HUES48 (cell line): ENCODE measurements around the gene TM7SF2.

Source experiments
- H3K27ac ChIP-seq: one replicate; pipeline ENCODE4 v1.7.0; 2013; ENCODE audit warnings: low read depth, low read length, inconsistent platforms
- H3K27me3 ChIP-seq: 2 replicates; pipeline ENCODE4 v1.6.1; 2013; ENCODE audit warnings: mild to moderate bottlenecking, low read length; ENCODE audit not compliant: control insufficient read depth, insufficient read depth
- H3K36me3 ChIP-seq: 2 replicates; pipeline ENCODE4 v1.6.1; 2013; ENCODE audit warnings: low read length; ENCODE audit not compliant: control insufficient read depth, insufficient read depth
- H3K4me1 ChIP-seq: 2 replicates; pipeline ENCODE4 v1.6.1; 2013; ENCODE audit warnings: mild to moderate bottlenecking, low read length; ENCODE audit not compliant: control insufficient read depth, insufficient read depth
- H3K4me3 ChIP-seq: 2 replicates; pipeline ENCODE4 v1.5.1; 2013; ENCODE audit warnings: mild to moderate bottlenecking, low read depth, low read length
- H3K9ac ChIP-seq: 2 replicates; pipeline ENCODE4 v1.6.1; 2013; ENCODE audit warnings: mild to moderate bottlenecking, low read depth, low read length, moderate library complexity
- H3K9me3 ChIP-seq: 2 replicates; pipeline ENCODE4 v1.6.1; 2013; ENCODE audit warnings: low read length; ENCODE audit not compliant: control insufficient read depth, insufficient read depth

TM7SF2 gene

GRCh38 chr11:65090628-65091027, 21.0 kb upstream of the TM7SF2 start:
- Histone ChIP-seq H3K36me3 (peaks cover 19% of the 10 kb centered on the region), H3K4me1 (peaks cover 1% of the 10 kb centered on the region; the same call in 1 of the 2 replicates), H3K9ac (no peak overlapping the region), H3K9me3 (no peaks in the 10 kb centered on the region), H3K4me3 (no peak overlapping the region), H3K27me3 (no peaks in the 10 kb centered on the region), H3K27ac (no peak overlapping the region)

- Histone ChIP-seq H3K27ac (no peak overlapping the region), H3K4me1 (peaks cover 3% of the 10 kb centered on the region; the same call in 1 of the 2 replicates), H3K9me3 (no peaks in the 10 kb centered on the region), H3K36me3 (peaks cover 13% of the 10 kb centered on the region), H3K4me3 (peak overlapping the region; percentile 86; the same call in 1 of the 2 replicates), H3K9ac (0 out of 2 replicates have a peak overlapping the region, but pooled peaks have one; percentile 14), H3K27me3 (no peaks in the 10 kb centered on the region)
These were observed 16.2 kb upstream of the TM7SF2 start for GRCh38 chr11:65095427-65095826.

GRCh38 chr11:65095974-65096806, 15.5 kb upstream of the TM7SF2 start, which contains the start of gene VPS51:
VPS51 (plus strand) TSS chr11:65096214; CDS start chr11:65096251, 37 bp downstream.
- Histone ChIP-seq H3K9ac (peak within 1 kb of the TSS; percentile 80), H3K27me3 (no peaks in the 10 kb centered on the region)

GRCh38 chr11:65096926-65097325, 14.7 kb upstream of the TM7SF2 start:
- Histone ChIP-seq H3K36me3 (peaks cover 13% of the 10 kb centered on the region), H3K4me1 (peaks cover 3% of the 10 kb centered on the region; the same call in 1 of the 2 replicates), H3K9ac (no peak overlapping the region), H3K27ac (no peak overlapping the region), H3K9me3 (no peaks in the 10 kb centered on the region), H3K27me3 (no peaks in the 10 kb centered on the region), H3K4me3 (peak overlapping the region; percentile 86)

More at GRCh38 chr11:65095974-65096806, 15.5 kb upstream of the TM7SF2 start, which contains the start of gene VPS51:
- Histone ChIP-seq H3K36me3 (peaks cover 13% of the 10 kb centered on the region), H3K27ac (peak within 1 kb of the TSS; percentile 88), H3K4me3 (peak within 1 kb of the TSS; percentile 86), H3K9me3 (no peaks in the 10 kb centered on the region), H3K4me1 (peaks cover 3% of the 10 kb centered on the region; the same call in 1 of the 2 replicates)

GRCh38 chr11:65100674-65101350, 10.9 kb upstream of the TM7SF2 start:
- peaks cover 27% of the 10 kb centered on the region for H3K36me3 ChIP-seq
- no peak overlapping the region for H3K27ac ChIP-seq
- no peak overlapping the region for H3K4me3 ChIP-seq
- peaks cover under 1% of the 10 kb centered on the region; the same call in 1 of the 2 replicates for H3K4me1 ChIP-seq
- H3K9me3 ChIP-seq, result no peaks in the 10 kb centered on the region
- no peak overlapping the region for H3K9ac ChIP-seq
- no peaks in the 10 kb centered on the region for H3K27me3 ChIP-seq

- H3K27ac ChIP-seq, result no peak overlapping the region
- H3K4me1 ChIP-seq, result no peaks in the 10 kb centered on the region
- peaks cover 30% of the 10 kb centered on the region for H3K36me3 ChIP-seq
- no peaks in the 10 kb centered on the region for H3K9me3 ChIP-seq
- H3K27me3 ChIP-seq, result no peaks in the 10 kb centered on the region
- H3K4me3 ChIP-seq, result no peak overlapping the region
- H3K9ac ChIP-seq, result no peak overlapping the region
These were observed 9.3 kb upstream of the TM7SF2 start for GRCh38 chr11:65102142-65103095.

GRCh38 chr11:65103476-65103875, 8.2 kb upstream of the TM7SF2 start:
- peaks cover 32% of the 10 kb centered on the region for H3K36me3 ChIP-seq
- H3K4me3 ChIP-seq, result no peak overlapping the region
- no peaks in the 10 kb centered on the region for H3K4me1 ChIP-seq
- no peak overlapping the region for H3K9ac ChIP-seq
- H3K27me3 ChIP-seq, result no peaks in the 10 kb centered on the region
- no peak overlapping the region for H3K27ac ChIP-seq
- no peaks in the 10 kb centered on the region for H3K9me3 ChIP-seq

- Histone ChIP-seq H3K9me3 (no peaks in the 10 kb centered on the region), H3K27me3 (no peaks in the 10 kb centered on the region), H3K4me3 (no peak overlapping the region), H3K36me3 (peaks cover 36% of the 10 kb centered on the region), H3K4me1 (no peaks in the 10 kb centered on the region), H3K9ac (no peak overlapping the region), H3K27ac (no peak overlapping the region)
These were observed 7.0 kb upstream of the TM7SF2 start for GRCh38 chr11:65104628-65105027.

- Histone ChIP-seq H3K4me3 (no peak overlapping the region), H3K9me3 (no peaks in the 10 kb centered on the region), H3K36me3 (peaks cover 37% of the 10 kb centered on the region), H3K27me3 (no peaks in the 10 kb centered on the region), H3K4me1 (peaks cover 7% of the 10 kb centered on the region; the same call in 1 of the 2 replicates), H3K27ac (no peak overlapping the region), H3K9ac (no peak overlapping the region)
These were observed 4.6 kb upstream of the TM7SF2 start for GRCh38 chr11:65107078-65107477.

- no peak overlapping the region for H3K4me3 ChIP-seq
- no peaks in the 10 kb centered on the region for H3K27me3 ChIP-seq
- peaks cover 7% of the 10 kb centered on the region; the same call in 1 of the 2 replicates for H3K4me1 ChIP-seq
- H3K9me3 ChIP-seq, result no peaks in the 10 kb centered on the region
- H3K27ac ChIP-seq, result no peak overlapping the region
- peaks cover 37% of the 10 kb centered on the region for H3K36me3 ChIP-seq
- H3K9ac ChIP-seq, result no peak overlapping the region
These were observed 3.8 kb upstream of the TM7SF2 start for GRCh38 chr11:65107751-65108468.
